ENCODE results near the gene PYCR2. TPM values are rescaled to one million over a fixed set of nuclear protein-coding genes. Genes with fewer than 3 reads are reported as not detected.

PYCR2 gene
- total RNA-seq, 4 donors from 2014 or later = 31.9 to 50.3 (median 42.5) TPM

DNA sequence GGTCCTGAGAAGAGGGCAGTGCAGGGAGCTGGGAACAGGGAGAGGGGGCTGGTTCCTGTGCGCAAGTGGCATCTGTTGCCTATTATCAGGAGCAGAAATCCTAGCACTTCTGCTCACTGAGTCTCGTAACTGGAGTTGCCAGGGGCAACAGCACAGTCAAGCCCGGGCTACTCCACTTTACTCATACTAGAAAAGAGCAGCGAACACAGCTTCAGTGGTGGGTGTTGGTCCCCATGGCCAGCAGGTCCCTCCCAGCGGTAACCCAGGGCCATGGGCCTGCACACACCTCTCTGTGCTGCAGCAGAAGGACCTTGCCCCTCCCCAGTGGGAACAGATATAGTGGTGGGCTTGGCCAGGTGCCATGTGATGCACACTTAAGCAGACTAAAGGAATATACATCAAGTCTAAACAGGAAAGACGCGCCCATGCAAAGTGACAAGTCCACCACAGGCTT lies 8.5 kb downstream of the PYCR2 start:
- Histone ChIP-seq H3K4me3 (no peak overlapping the region), H3K27ac (no peak overlapping the region), H3K9me3 (no peaks in the 10 kb centered on the region), H3K4me1 (peaks cover 6% of the 10 kb centered on the region in 2 donors), H3K36me3 (peaks cover 0 to 24% of the 10 kb centered on the region in 2 donors), H3K27me3 (no peaks in the 10 kb centered on the region)
- in situ Hi-C loops (cut with MboI; ENCODE audit: low sequenced_read_pairs in 4 of 4) = loop anchor here in 2 of 4 donors (10.0 kb wide), 2 partner anchors 141 to 441 kb away; partner anchors contain the start of gene SRP9 (in 2 of the 2)
- intact Hi-C loops (cut with DNase I; ENCODE audit: low total_unique reads) = no loop called here
- ATAC-seq (no peak), DNase-seq (no peak)
- no peak for TF ChIP-seq POLR2A (IDR thresholded peaks at IDR 0.05)
- TF ChIP-seq, protein P1, sequence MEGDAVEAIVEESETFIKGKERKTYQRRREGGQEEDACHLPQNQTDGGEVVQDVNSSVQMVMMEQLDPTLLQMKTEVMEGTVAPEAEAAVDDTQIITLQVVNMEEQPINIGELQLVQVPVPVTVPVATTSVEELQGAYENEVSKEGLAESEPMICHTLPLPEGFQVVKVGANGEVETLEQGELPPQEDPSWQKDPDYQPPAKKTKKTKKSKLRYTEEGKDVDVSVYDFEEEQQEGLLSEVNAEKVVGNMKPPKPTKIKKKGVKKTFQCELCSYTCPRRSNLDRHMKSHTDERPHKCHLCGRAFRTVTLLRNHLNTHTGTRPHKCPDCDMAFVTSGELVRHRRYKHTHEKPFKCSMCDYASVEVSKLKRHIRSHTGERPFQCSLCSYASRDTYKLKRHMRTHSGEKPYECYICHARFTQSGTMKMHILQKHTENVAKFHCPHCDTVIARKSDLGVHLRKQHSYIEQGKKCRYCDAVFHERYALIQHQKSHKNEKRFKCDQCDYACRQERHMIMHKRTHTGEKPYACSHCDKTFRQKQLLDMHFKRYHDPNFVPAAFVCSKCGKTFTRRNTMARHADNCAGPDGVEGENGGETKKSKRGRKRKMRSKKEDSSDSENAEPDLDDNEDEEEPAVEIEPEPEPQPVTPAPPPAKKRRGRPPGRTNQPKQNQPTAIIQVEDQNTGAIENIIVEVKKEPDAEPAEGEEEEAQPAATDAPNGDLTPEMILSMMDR (IDR thresholded peaks at IDR 0.05 in 4 of 5, conservative IDR thresholded peaks at IDR 0.05 in 1 of 5) = no peak

- no peak overlapping the region for H3K27ac ChIP-seq
- peaks cover 0 to 18% of the 10 kb centered on the region in 2 donors for H3K36me3 ChIP-seq
- in situ Hi-C loops (cut with MboI; ENCODE audit: low sequenced_read_pairs in 4 of 4) (loop anchor here in 2 of 4 donors (5.0 to 10.0 kb wide), 3 partner anchors 140 to 440 kb away; partner anchors contain the start of gene SRP9 (in 2 of the 2)), intact Hi-C loops (cut with DNase I; ENCODE audit: low total_unique reads) (loop anchor here (5.0 kb wide), 1 partner anchor 38 kb away; no protein-coding TSS in a partner anchor)
- no peak for DNase-seq
- no peaks in the 10 kb centered on the region for H3K27me3 ChIP-seq
- H3K4me3 ChIP-seq = no peak overlapping the region
- TF ChIP-seq, protein P1 (IDR thresholded peaks at IDR 0.05 in 4 of 5, conservative IDR thresholded peaks at IDR 0.05 in 1 of 5) = no peak
- TF ChIP-seq POLR2A (IDR thresholded peaks at IDR 0.05) = no peak
- peaks cover 1 to 4% of the 10 kb centered on the region in 2 donors for H3K4me1 ChIP-seq
- H3K9me3 ChIP-seq = no peaks in the 10 kb centered on the region
- no peak for ATAC-seq
Observed at GRCh38 chr1:225914947-225915346, 9.1 kb downstream of the PYCR2 start.

DNA sequence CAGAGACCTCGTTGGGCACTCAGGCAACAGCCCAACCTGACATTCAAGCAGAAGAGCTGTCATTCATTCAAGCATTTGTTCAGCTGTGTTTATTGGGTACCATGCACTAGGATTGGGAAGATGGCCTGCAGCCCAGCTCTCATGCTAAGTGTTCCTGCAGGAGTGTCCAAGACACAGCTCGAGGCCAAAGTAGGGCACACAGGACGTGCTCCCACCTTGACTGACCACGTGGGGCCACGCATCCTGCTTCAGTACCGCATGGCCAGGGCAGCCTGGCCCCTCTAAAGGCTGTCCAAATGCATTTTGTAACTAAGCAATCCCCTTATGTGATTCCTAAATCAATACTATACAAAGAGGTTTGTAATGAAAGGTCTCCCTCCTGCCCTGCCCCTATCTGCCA lies 9.7 kb downstream of the PYCR2 start:
- peaks cover 0 to 18% of the 10 kb centered on the region in 2 donors for H3K36me3 ChIP-seq
- H3K27me3 ChIP-seq = no peaks in the 10 kb centered on the region
- intact Hi-C loops (cut with DNase I; ENCODE audit: low total_unique reads) = loop anchor here (5.0 kb wide), 1 partner anchor 37 kb away; no protein-coding TSS in a partner anchor
- DNase-seq (no peak), ATAC-seq (no peak)
- H3K27ac ChIP-seq = no peak overlapping the region
- no peak for TF ChIP-seq POLR2A (IDR thresholded peaks at IDR 0.05)
- TF ChIP-seq, protein P1 (IDR thresholded peaks at IDR 0.05 in 4 of 5, conservative IDR thresholded peaks at IDR 0.05 in 1 of 5) = no peak
- in situ Hi-C loops (cut with MboI; ENCODE audit: low sequenced_read_pairs in 4 of 4) = loop anchor here in 2 of 4 donors (5.0 to 10.0 kb wide), 3 partner anchors 140 to 440 kb away; partner anchors contain the start of gene SRP9 (in 2 of the 2)
- no peaks in the 10 kb centered on the region for H3K4me1 ChIP-seq
- no peaks in the 10 kb centered on the region for H3K9me3 ChIP-seq
- no peak overlapping the region for H3K4me3 ChIP-seq

- ATAC-seq (peak; percentile 55 to 84), DNase-seq (peak in 1 of 2 donors; percentile 40)
- TF ChIP-seq, protein P1 (IDR thresholded peaks at IDR 0.05 in 4 of 5, conservative IDR thresholded peaks at IDR 0.05 in 1 of 5) = peak; percentile 66 to 92 (median 83)
- no peak for TF ChIP-seq POLR2A (IDR thresholded peaks at IDR 0.05)
- Histone ChIP-seq H3K36me3 (no peaks in the 10 kb centered on the region), H3K27me3 (no peaks in the 10 kb centered on the region), H3K4me3 (peak overlapping the region in 2 of 4 donors; percentile 10 to 17), H3K9me3 (no peaks in the 10 kb centered on the region), H3K4me1 (no peaks in the 10 kb centered on the region), H3K27ac (no peak overlapping the region)
- in situ Hi-C loops (cut with MboI; ENCODE audit: low sequenced_read_pairs in 4 of 4) = loop anchor here in 2 of 4 donors (5.0 to 10.0 kb wide), 3 partner anchors 137 to 437 kb away; partner anchors contain the start of gene SRP9 (in 2 of the 2)
- intact Hi-C loops (cut with DNase I; ENCODE audit: low total_unique reads) = loop anchor here (1.0 to 5.0 kb wide), 3 partner anchors 34 to 436 kb away; no protein-coding TSS in a partner anchor
Observed at GRCh38 chr1:225911191-225912130, 12.6 kb downstream of the PYCR2 start.
